NCI-H1048 (cell line): ENCODE results near the gene GATD1.

ENCODE experiments used
- DNase-seq: peaks from one replicate; lab custom pipeline; 2025; lab: John Stamatoyannopoulos, UW

Gene GATD1

GRCh38 chr11:795634-796564 is 18.6 kb upstream of the GATD1 start:
- DNase-seq: no peak

- DNase-seq: no peak
Observed at GRCh38 chr11:794766-795633, 17.7 kb upstream of the GATD1 start.

- DNase-seq: no peak
Observed at GRCh38 chr11:794013-794765, 16.9 kb upstream of the GATD1 start.

GRCh38 chr11:793556-793955 is 16.3 kb upstream of the GATD1 start:
- no peak for DNase-seq

GRCh38 chr11:792873-793272 is 15.6 kb upstream of the GATD1 start:
- no peak for DNase-seq

- DNase-seq: no peak
Observed at GRCh38 chr11:792535-792821, 15.2 kb upstream of the GATD1 start.

- no peak for DNase-seq
Observed at GRCh38 chr11:791658-792534, 14.6 kb upstream of the GATD1 start.

GRCh38 chr11:790721-791564 is 13.7 kb upstream of the GATD1 start:
- no peak for DNase-seq

- DNase-seq: no peak
Observed at GRCh38 chr11:789943-790342, 12.7 kb upstream of the GATD1 start, which contains the start of gene CEND1. CEND1 (minus strand) TSS chr11:790090; CDS start chr11:788576, 1,514 bp downstream.

- no peak for DNase-seq
Observed at GRCh38 chr11:788953-789940, 12.0 kb upstream of the GATD1 start.

- DNase-seq: no peak
Observed at GRCh38 chr11:788009-788640, 10.8 kb upstream of the GATD1 start.

- DNase-seq: no peak
Observed at GRCh38 chr11:787084-787675, 9.9 kb upstream of the GATD1 start.

- DNase-seq: no peak
Observed at GRCh38 chr11:786235-787083, 9.2 kb upstream of the GATD1 start.

GRCh38 chr11:783581-784015 is 6.3 kb upstream of the GATD1 start:
- peak; percentile 60 for DNase-seq

- DNase-seq: no peak
Observed at GRCh38 chr11:782264-783174, 5.2 kb upstream of the GATD1 start.

GRCh38 chr11:779955-780532 is 2.8 kb upstream of the GATD1 start:
- DNase-seq: no peak
